HUES48 (cell line): ENCODE results near the gene GFI1B.
"Not testable (repeated sequence)": the region's sequence is repeated elsewhere in the genome, so short reads cannot be mapped to it uniquely, and the experiment has no call there.

Experiments
- H3K27ac ChIP-seq: one replicate; pipeline ENCODE4 v1.7.0; 2013; ENCODE audit warnings: low read depth, low read length, inconsistent platforms
- H3K27me3 ChIP-seq: 2 replicates; pipeline ENCODE4 v1.6.1; 2013; ENCODE audit warnings: mild to moderate bottlenecking, low read length; ENCODE audit not compliant: control insufficient read depth, insufficient read depth
- H3K36me3 ChIP-seq: 2 replicates; pipeline ENCODE4 v1.6.1; 2013; ENCODE audit warnings: low read length; ENCODE audit not compliant: control insufficient read depth, insufficient read depth
- H3K4me1 ChIP-seq: 2 replicates; pipeline ENCODE4 v1.6.1; 2013; ENCODE audit warnings: mild to moderate bottlenecking, low read length; ENCODE audit not compliant: control insufficient read depth, insufficient read depth
- H3K4me3 ChIP-seq: 2 replicates; pipeline ENCODE4 v1.5.1; 2013; ENCODE audit warnings: mild to moderate bottlenecking, low read depth, low read length
- H3K9ac ChIP-seq: 2 replicates; pipeline ENCODE4 v1.6.1; 2013; ENCODE audit warnings: mild to moderate bottlenecking, low read depth, low read length, moderate library complexity
- H3K9me3 ChIP-seq: 2 replicates; pipeline ENCODE4 v1.6.1; 2013; ENCODE audit warnings: low read length; ENCODE audit not compliant: control insufficient read depth, insufficient read depth

The GFI1B gene

GRCh38 chr9:132985071-132985350 lies 6.5 kb downstream of the GFI1B start:
- Histone ChIP-seq H3K4me3 (no peak overlapping the region), H3K27ac (no peak overlapping the region), H3K4me1 (no peaks in the 10 kb centered on the region), H3K27me3 (peaks cover 5% of the 10 kb centered on the region; the same call in 1 of the 2 replicates), H3K9me3 (no peaks in the 10 kb centered on the region), H3K36me3 (no peaks in the 10 kb centered on the region), H3K9ac (no peak overlapping the region)

GRCh38 chr9:132985489-132985888 lies 7.0 kb downstream of the GFI1B start:
- no peaks in the 10 kb centered on the region for H3K36me3 ChIP-seq
- no peak overlapping the region for H3K27ac ChIP-seq
- H3K4me3 ChIP-seq, result no peak overlapping the region
- peaks cover under 1% of the 10 kb centered on the region; the same call in 1 of the 2 replicates for H3K27me3 ChIP-seq
- no peaks in the 10 kb centered on the region for H3K4me1 ChIP-seq
- H3K9ac ChIP-seq, result no peak overlapping the region
- no peaks in the 10 kb centered on the region for H3K9me3 ChIP-seq

- Histone ChIP-seq H3K4me3 (no peak overlapping the region), H3K9ac (no peak overlapping the region), H3K27me3 (no peaks in the 10 kb centered on the region), H3K36me3 (no peaks in the 10 kb centered on the region), H3K9me3 (no peaks in the 10 kb centered on the region), H3K4me1 (no peaks in the 10 kb centered on the region), H3K27ac (no peak overlapping the region)
These were observed 7.6 kb downstream of the GFI1B start for GRCh38 chr9:132986114-132986513.

- no peaks in the 10 kb centered on the region for H3K36me3 ChIP-seq
These were observed 8.4 kb downstream of the GFI1B start for GRCh38 chr9:132986640-132987620.

GRCh38 chr9:132988244-132989013 lies 9.9 kb downstream of the GFI1B start:
- Histone ChIP-seq H3K9ac (no peak overlapping the region), H3K4me1 (no peaks in the 10 kb centered on the region), H3K36me3 (no peaks in the 10 kb centered on the region), H3K4me3 (no peak overlapping the region), H3K27me3 (no peaks in the 10 kb centered on the region), H3K9me3 (no peaks in the 10 kb centered on the region), H3K27ac (no peak overlapping the region)

More at GRCh38 chr9:132986640-132987620, 8.4 kb downstream of the GFI1B start:
- no peak overlapping the region for H3K27ac ChIP-seq
- H3K27me3 ChIP-seq, result no peaks in the 10 kb centered on the region
- no peak overlapping the region for H3K9ac ChIP-seq
- no peaks in the 10 kb centered on the region for H3K4me1 ChIP-seq
- H3K9me3 ChIP-seq, result no peaks in the 10 kb centered on the region
- H3K4me3 ChIP-seq, result no peak overlapping the region

GRCh38 chr9:132989014-132989310 lies 10.5 kb downstream of the GFI1B start:
- H3K27me3 ChIP-seq, result no peaks in the 10 kb centered on the region
- no peak overlapping the region for H3K27ac ChIP-seq
- H3K4me1 ChIP-seq, result 0 out of 2 replicates have a peak, but pooled peaks cover 4% of the 10 kb centered on the region
- H3K9ac ChIP-seq, result no peak overlapping the region
- H3K4me3 ChIP-seq, result no peak overlapping the region
- no peaks in the 10 kb centered on the region for H3K36me3 ChIP-seq
- H3K9me3 ChIP-seq, result no peaks in the 10 kb centered on the region

- no peak overlapping the region for H3K4me3 ChIP-seq
- H3K9me3 ChIP-seq, result no peaks in the 10 kb centered on the region
- no peak overlapping the region for H3K9ac ChIP-seq
- no peaks in the 10 kb centered on the region for H3K36me3 ChIP-seq
- no peaks in the 10 kb centered on the region for H3K27me3 ChIP-seq
- no peak overlapping the region for H3K27ac ChIP-seq
- peaks cover 9% of the 10 kb centered on the region for H3K4me1 ChIP-seq
These were observed 11.0 kb downstream of the GFI1B start for GRCh38 chr9:132989414-132989996.

GRCh38 chr9:132989998-132990557 lies 11.6 kb downstream of the GFI1B start:
- H3K27me3 ChIP-seq, H3K9me3 ChIP-seq, H3K36me3 ChIP-seq, H3K27ac ChIP-seq, H3K4me3 ChIP-seq, H3K9ac ChIP-seq: not testable (repeated sequence)
- peaks cover 14% of the 10 kb centered on the region for H3K4me1 ChIP-seq

GRCh38 chr9:132990781-132991180 lies 12.3 kb downstream of the GFI1B start:
- Histone ChIP-seq H3K27me3 (no peaks in the 10 kb centered on the region), H3K27ac (no peak overlapping the region), H3K4me1 (peaks cover 14% of the 10 kb centered on the region), H3K9ac (no peak overlapping the region), H3K36me3 (no peaks in the 10 kb centered on the region), H3K9me3 (no peaks in the 10 kb centered on the region), H3K4me3 (no peak overlapping the region)

- Histone ChIP-seq H3K4me1 (peaks cover 14% of the 10 kb centered on the region), H3K4me3 (no peak overlapping the region), H3K27me3 (no peaks in the 10 kb centered on the region), H3K9me3 (no peaks in the 10 kb centered on the region), H3K36me3 (no peaks in the 10 kb centered on the region), H3K9ac (no peak overlapping the region), H3K27ac (peak overlapping the region; percentile 17)
These were observed 13.1 kb downstream of the GFI1B start for GRCh38 chr9:132991351-132992300.
